IPS DF 4.7 (cell line): ENCODE measurements around the gene ZNF101.

Experiments used
- DNase-seq: peaks from one replicate; pipeline ENCODE4 v3.0.0-alpha.2; 2013; ENCODE audit warnings: low spot score; ENCODE audit errors: extremely low read depth

The ZNF101 gene

DNA sequence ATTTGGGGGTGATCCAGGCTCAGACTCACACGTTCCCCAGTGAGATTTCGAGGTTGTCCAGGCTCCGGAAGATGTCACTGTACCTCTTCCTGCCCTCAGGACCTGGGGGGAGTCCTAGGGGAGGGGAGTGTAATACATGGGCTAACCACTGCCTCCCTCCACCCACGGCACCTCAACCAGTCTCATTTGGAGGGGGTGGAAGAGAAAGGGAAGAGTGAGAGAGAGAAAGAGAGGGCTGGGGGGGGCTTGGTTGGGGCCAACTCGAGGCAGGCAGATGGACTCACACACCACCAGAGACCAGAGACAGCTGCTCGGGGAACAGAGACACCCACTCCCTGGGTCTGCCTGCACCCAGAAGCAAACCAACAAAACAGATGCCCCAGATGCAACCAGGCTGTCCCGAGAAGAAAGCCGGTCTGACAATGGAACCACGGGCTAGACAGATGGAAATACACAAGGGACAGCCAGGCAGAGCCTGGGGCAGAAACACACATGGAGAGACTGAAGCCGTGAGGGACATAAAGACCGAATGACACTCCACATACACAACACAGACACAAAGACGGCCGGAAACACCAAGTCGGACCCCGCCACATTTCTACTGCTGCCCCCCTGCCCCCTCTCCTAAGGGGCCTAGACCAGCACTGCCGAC, 26.0 kb upstream of the ZNF101 start:
- DNase-seq = no peak

DNA sequence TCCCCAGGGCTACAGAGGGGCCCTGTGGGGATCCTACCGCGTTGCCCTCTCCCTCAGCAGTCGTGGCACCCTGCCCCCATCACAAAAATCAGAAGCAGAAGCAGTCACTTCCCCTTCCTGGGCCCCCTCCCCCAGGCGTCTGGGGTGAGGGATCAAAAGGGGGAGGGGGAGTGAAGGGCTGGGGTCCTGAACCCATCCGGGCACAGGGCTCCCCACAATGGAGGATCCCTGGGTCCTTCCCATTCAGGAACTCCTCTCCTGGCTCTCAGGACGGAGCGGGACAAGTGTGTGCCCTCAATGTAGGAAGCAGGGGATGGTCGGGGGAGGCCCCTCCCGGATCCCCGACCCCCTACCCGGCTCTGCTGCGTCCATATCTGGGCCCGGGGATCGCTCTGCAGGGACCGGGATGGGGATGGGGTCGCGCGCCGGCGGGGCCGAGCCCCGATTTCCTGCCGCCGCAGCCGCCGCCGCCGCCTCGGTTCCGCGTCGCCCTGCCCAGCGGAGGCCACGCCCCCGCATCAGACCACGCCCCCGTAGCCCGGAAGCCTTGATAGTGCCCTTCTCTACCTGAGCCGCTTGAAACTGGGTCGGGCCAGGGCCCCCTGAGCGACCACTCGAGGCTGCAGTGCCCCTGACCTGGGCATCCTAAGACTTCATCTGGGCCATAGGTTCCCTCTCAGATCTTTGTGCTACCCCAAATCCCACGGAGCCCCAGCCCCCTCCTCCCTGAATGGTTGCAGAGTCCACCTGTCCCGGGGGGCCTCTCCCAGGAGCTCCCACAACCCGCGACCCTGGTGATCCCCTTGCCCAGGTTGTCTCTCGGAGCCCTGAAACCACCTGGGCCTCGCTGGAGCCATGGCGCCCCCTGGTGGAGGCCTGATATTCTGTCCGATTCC, 25.2 kb upstream of the ZNF101 start, which contains the start of gene GMIP:
Gene GMIP, minus strand, starts transcription at position 500 of the 896 bp plus-strand sequence. Its CDS starts 128 bp downstream, at position 372.
- no peak for DNase-seq

DNA sequence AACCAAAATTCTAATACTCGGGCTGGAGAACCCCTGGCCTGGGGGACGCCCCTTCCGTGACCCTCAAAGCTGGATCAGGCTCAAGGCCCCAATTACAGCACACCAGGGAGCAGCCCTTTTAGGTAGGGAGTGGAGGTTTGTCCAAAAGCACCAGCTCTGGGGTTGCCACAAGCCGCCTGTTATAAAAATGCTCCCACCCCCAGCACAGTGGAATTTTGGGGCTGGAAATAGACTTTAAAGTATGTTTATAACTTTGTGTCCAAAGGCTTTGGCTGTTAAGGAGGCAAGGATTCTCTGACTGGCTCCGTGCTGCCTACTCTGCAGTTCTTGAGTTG, 24.6 kb upstream of the ZNF101 start:
- no peak for DNase-seq

DNA sequence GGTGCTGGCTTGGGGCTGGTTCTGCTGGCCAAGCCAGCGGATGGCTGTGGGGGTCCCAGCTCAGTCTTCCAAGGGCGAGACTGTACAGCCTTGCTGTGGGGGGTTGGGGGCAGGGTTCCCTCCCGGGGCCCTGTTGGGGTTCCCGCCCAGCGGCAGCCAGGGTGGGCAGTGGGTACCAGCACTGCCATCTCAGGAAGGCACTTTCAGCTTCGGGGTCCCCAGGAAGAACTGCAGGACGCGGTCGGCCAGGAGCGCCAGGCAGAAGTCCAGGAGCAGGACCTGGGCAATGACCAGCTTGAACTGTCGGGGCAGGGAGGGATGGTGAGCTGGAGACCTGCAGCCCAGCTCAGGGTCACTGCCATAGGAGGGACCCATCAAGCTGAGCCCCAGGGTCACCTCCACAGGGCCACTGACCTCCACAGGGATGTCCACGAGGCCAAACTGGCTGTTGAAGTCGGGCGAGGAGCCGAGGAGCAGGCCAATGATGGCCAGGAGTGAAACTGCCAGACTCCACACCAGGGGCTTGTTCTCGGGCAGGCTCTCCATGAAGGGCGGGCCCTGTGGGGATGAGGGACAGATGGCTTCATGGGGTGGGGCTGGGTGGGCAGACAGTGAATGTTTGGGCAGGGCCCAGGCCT, 23.3 kb upstream of the ZNF101 start:
- DNase-seq = no peak

DNA sequence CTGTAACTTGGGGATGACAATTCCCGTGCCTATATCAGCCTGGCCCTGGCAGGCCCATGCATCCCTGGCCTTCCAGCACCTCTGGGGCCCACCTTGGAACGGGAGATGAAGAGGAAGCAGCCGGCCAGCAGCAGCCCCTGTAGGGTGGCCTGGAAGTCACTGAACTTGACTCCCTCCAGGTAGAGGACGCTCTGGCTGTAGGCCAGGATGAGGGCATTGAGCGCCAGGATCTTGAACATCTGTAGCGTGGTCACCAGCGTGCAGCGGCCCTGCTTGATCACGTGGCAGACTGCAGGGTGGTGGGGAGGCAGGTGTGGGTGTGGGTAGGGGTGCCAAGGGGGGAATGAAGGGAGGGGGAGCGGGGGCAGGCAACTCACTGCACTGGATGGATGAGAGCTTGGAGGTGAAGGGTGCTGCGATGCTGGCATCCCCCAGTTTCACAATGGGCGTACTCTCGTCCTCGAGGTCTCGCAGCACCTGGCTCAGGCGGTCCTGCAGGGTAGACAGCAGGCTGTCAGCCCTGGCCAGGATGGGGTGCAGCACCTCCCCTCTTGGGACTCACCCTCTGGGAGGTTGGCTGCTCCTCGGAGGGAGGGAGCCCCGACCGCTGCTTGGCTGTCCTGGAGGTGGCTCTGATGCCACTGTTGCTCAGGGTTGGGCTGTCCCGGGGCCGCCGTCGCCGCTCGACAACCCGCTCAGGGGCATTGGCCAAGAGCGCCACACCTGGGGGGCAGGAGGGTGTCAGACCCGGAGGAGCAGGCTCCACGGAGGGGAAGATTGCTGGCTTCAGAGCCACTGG, 21.4 kb upstream of the ZNF101 start:
- DNase-seq = no peak

DNA sequence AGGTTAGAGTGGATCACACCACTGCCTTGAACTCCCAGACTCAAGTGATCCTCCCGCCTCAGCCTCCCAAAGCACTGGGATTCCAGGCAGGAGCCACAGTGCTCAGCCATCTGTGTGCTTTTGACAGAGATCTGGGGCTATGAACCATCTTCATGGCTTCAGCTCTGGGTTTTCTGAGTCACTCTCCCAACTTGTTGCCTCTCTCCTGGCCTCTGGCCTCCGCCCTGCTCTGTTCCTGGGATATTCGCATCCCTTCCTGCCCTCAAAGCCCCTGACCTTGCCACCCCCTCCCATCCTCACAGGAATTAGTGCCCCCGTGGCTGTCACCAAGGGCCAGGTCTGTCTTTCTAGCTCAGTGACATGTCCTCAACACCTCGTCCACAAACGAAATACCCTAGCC, 19.5 kb upstream of the ZNF101 start:
- no peak for DNase-seq

DNA sequence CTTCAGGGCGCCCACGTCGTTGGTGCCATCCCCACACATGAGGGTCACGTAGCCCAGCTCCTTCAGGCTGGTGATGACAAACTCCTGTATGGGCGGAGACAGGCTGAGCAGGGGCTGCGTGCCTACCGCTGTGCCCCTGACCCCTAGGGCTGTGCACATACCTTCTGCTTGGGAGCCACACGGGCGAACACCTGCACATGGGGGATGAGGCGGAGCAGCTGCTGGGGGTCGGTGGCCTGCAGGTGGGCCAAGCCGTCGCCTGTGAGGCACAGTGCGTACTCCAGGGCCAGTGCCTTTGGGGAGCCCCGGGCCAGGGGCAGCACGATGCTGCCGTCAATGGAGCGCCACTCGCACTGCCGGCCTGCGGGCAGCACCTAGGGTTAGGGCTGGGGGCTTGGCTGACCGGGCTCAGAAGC, 19.1 kb upstream of the ZNF101 start:
- no peak for DNase-seq

DNA sequence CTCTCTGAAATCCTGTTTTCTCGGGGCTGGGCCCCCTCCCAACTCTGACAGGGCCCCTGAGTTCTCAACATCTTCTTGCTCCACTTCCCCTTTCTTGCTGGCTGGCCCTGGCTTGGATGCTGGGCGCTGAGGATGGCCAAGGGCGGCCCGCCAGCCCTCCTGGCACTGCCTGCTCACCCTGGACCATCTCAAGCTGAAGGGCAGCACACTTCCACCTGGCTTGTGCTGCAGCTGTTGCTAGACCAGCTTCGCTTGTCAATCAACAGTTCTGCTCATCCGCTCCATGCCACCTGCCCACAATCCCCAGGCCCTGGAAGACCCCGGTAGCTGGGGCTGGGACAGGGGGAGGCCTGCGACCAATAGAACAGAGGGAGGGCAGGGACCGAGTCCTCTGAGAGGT, 18.3 kb upstream of the ZNF101 start:
- DNase-seq = no peak

DNA sequence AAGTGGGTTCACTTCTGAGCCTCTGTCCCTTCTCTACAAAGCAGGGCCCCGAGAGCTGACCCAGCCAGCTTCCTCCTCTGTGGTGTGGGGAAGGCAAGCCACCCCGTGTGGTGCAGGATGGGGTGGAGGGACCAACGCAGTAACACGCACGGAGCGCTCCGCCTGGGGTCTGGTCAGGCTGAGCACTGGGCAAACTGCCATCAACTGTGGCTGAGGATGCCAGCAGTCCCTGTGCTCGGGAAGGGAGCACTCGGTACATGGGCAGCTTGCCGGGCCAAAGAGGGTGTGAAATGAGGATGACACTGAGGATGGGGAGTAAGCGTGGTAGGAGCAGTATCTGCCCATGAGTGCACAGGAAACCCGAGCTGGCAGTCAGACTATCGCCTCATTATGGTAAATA, 17.6 kb upstream of the ZNF101 start:
- DNase-seq = no peak

DNA sequence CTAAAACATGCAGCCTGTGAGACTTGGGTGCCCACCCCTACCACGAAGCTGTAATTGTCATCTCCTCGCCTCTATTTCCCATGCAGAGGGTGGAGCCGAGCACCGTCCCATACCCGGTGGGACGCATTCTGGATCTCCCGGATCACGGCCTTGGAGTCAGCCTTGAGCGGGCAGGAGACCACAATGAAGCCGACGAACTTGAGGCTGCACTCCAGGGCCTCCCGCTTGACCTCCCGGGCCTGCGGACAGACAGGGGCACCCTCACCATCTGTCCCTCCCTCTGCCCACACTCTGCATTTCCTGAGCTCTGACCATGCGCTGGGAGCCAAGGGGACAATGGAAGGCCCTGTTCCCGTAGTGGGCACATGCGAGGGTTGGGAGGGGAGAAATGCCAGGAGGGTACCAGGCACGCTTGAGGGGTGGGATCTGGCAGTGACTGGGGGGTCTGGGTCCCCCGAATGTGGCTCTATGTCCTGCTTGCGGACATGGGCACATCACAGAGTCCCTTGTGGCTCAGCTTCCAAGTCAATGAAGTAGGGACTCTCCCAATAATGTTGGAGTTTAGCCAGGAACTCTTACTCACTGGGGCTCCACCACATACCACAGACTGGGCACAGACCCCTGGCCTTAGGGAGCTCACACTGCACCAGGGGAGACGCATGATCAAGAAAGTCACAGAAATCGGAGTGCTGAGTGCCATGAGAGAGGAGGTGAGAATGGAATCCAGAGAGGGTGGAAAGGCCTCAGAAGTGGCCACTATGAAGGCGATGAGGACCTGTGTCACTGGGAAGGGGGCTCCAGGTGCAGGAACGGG, 15.9 kb upstream of the ZNF101 start:
- DNase-seq = no peak

DNA sequence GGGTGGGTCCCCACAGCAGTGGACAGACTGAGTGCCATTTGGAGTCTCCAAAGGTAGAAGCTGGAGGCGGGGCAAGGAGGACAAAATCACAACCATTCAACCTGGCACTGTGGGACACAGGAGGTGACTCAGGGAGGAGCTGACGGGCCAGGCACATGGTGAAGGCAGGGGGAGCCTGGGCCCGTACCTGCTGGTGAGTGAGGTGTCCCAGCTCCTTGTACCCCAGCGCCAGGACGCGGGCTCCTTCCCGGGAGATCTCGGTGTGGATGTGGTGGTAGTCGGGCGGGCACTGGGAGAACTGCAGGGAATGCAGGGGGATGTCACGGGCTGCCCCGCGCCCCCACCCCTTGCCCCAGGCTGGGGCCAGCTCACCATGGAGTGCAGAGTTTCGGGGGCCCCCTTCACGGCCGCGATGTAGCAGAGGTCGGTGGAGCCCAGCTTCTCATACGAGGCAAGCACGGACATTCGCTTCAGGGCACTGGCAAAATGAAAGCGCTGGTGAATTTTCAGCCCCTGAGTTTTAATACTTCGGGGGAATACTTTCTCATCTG, 15.0 kb upstream of the ZNF101 start:
- DNase-seq = no peak

DNA sequence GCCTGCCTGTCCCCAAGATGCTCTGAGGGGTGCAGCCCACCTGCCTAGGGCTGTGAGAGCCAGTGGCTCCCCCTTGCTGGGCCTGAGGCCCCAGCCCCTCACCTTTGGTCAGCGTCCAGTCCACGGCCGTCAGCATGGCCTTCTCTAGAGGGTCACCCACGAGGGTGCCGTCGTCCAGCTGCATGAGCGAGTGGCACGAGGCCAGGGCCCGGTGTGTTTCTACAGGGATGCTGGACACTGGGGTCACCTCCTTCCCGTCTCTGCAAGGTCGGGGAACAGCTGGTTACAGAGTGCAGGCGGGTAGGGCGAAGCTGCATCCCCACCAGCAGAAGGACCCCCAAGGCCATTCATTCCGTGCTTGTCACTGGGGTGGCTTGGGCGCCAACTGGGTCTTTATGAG, 14.2 kb upstream of the ZNF101 start:
- DNase-seq = no peak

DNA sequence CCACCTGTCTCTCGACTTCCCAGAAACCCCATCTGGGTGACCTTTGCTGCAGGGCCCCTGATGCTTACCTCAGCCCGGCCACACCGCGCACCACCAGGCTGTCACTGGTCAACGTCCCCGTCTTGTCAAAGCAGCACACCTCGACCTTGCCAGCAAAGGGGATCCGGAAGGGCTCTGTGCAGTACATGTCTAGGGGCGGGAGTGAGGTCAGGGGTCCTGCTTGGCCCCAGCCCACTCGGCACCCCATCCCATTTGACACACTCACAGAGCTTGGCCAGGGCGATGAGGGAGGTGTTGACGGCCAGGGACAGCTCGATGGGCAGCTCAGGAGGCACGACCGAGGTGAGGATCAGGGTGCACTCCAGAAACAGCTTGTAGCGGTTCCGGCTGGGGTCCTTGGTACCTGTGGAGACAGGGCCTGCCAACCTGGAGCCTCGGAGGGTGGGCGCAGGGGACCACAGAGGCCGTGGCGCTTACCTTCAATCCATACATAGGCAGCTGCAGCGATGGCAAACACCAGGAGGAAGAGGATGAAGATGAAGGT, 13.5 kb upstream of the ZNF101 start:
- no peak for DNase-seq

DNA sequence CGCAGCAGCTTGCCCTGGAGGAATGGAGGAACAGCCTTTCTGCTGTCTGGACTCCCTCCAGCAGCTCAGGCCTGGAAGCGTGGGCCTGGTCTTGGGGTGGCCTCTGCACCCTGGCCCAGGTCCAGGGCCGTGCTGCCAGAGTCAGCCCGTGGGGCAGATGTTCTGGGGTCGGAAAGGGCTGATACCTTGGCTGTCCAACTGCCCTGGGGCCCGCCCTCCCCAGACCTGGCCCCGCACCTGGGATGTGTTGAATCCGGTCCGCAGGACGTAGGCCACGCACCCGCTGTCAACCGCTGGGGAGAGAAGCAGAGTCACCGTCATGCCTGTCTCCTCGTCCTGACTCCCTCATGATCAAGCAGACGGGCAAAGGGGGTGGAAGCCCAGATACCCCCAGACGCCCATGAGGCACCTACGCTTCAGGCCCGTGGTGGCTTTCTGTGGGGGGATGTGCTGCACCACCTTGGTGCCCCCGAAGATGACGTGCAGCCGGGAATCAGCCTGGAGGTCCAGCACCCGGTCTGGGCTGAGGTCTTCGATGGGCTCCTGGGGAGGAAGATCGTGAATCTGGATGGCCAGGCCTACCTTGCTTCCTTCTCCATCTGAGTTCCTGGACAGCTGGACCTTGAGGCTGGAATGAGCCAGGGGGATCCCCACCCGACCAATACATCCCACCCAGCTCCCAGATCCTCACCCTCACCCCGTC, 12.8 kb upstream of the ZNF101 start:
- no peak for DNase-seq

DNA sequence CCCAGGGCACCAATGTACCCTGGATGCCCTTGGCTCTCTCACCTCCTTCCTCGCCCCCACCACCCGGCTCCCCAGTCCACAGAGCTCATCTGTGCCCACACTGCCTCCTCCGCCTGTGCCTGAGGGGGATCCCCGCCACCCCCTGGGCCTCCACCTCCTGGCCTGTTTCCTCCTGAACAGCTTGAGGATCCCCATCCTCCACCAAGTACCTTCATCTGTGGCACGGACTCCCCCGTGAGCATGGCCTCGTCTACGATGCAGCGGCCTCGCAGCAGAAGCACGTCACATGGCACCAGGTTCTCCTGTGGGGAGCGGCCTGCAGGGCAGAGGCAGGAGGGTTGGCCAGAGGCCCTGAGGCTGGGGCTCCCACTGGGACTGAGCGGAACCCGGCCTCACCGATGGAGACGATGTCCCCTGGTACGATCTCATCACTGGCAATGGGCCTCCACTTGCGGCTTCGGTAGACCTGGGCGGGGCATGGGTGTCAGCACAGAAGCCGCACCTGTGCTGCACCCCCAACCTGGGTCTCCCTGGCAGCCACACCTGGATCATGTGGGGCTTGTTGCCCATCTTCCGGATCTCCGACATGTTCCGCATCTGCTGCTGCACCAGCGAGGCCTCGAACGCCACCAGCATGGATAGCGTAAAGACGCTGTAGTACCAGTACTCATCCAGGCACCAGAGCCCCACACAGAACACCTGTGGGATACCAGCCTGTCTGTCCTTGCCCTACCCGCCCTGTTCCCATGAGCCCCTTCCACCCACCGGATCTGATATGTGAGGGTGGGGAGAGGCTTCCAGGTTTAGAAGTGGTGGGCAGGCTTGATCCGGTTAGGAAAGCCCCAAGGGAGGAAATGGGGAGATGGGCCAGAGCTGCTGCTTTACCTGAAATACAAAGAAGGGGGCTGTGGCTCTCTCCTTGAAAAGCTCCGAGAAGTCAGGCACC, 11.9 kb upstream of the ZNF101 start:
- no peak for DNase-seq

DNA sequence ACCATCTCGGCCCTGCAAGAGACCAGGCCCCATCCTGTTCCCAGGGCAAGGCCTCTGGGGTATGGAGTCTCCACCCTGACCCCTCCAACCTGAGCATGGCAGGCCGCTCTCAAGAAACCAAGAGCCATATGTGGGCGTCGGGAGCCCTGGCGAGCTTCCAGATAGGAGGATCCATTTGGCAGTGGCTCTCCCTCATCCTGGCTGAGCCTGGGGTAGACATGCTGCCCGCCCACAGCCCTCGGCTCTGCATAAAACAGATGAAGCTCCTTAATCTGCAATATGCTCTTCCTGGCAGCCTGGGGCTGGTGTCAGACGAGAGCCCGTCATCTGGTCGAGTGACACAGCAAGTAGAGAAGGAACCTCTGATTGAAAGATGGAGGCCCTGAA, 11.2 kb upstream of the ZNF101 start:
- no peak for DNase-seq

DNA sequence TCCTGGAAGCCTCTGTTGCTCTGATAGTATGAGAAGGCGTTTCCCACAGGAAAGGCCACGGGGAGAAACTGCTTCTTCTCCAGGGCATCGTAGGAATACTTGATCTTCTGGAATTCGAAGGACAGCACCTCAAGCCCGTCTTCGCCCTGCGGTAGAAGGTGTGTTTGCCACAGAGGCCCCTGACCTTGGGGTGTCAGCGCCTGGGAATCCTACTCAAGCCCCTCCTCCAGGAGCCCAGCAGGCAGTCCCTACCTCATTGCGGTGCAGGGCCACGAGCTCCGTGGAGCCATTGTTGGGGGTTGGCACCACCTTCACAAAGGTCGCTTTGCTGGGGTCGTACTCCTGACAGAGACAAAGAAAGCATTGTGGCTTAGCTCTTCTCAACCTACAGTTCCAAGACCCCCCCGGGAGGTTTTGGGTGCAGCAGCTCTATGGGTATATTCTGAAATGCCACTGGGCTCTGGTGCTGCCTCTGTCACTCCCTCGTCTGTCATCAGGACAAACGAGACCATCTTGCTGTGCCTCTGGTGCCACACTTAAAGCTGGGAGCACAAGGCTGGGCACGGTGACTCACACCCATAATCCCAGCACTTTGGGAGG, 8.9 kb upstream of the ZNF101 start:
- DNase-seq = no peak

DNA sequence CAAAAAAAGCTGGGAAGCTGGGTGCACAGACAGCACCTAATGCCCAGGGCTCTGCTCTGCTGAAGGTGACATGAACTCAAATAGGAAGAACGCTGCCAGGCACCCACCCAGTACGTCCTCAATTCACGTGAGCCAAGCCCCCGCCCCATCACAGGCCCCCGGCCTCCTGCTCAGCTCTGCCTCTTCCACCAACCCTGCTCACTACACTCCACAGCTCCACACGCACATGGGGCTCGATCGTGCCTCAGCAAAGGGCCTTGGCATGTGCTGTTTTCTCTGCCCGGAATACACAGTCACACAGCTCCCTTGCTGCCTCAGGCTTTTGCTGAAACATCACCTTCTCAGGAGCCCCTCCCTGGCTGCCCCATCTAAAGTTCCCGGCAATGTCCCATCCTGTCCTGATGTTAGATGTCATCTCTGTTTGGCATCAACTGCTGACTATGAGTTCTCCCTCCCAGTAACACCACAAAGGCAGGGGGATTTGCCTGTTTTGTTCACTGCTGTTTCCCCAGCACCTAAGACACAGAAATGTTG, 7.4 kb upstream of the ZNF101 start:
- no peak for DNase-seq
